K562 (cell line): ENCODE data around the gene PSRC1. TPM values are rescaled to one million over a fixed set of nuclear protein-coding genes. Genes with fewer than 3 reads are reported as not detected.

Experiments used
- CEBPZ ChIP-seq: fragments of 150-350 bp; IDR thresholded peaks from 2 replicates; pipeline ENCODE4 v1.6.1; 2014; ENCODE audit warnings: low read depth, mild to moderate bottlenecking, low read length, borderline replicate concordance
- E2F3 ChIP-seq: fragments of 250-450 bp; sonication (Bioruptor Pico); IDR thresholded peaks from 2 replicates; pipeline ENCODE4 v1.4.0; 2020; ENCODE audit warnings: mild to moderate bottlenecking
- FOXO4 ChIP-seq: fragments of 450-650 bp; formaldehyde crosslinking; IDR thresholded peaks from 2 replicates; pipeline ENCODE4 v1.4.0; 2020; ENCODE audit warnings: mild to moderate bottlenecking, moderate library complexity
- TCF3 ChIP-seq: sonication (generic); formaldehyde crosslinking; IDR thresholded peaks from 2 replicates; pipeline ENCODE4 v1.4.0; 2020; ENCODE audit warnings: mild to moderate bottlenecking, missing genetic modification reagents
- ZFX ChIP-seq: sonication (generic); formaldehyde crosslinking; IDR thresholded peaks from 2 replicates; pipeline ENCODE4 v1.8.0; 2022; ENCODE audit warnings: mild to moderate bottlenecking, missing genetic modification reagents, moderate library complexity
- ZNF146 ChIP-seq: IDR thresholded peaks from one replicate; pipeline ENCODE4 v1.6.1; 2018; ENCODE audit warnings: missing compliant biosample characterization; ENCODE audit not compliant: unreplicated experiment
- polyA plus RNA-seq, 8 experiments: library from polyadenylated mRNA; depleted of rRNA in 4 of 8; stranded (reverse) in 5 of 8; unstranded in 3 of 8; fragments of >200 nt; fragmentation: Nextera tagmentation in 2 of 8; fragmentation: Illumina TruSeq in 1 of 8; extraction: Ambion mirVana in 2 of 8; extraction: Trizol in 1 of 8; gene quantifications; 2 replicates each; pipeline versions ENCODE4 v1.2.1 to v1.2.3, GENCODE V29; 2011 to 2014; ENCODE audit warnings: inconsistent platforms in 1 of 8, missing spikeins in 1 of 8
- total RNA-seq, 7 experiments: library from RNA; depleted of rRNA in 6 of 7; stranded (reverse); fragments of >200 nt in 6 of 7; fragmentation: Illumina TruSeq in 2 of 7; extraction: Trizol in 2 of 7; gene quantifications; 2 replicates each; pipeline versions ENCODE4 v1.2.1 to v1.2.3, GENCODE V29; 2011 to 2021; ENCODE audit warnings: low replicate concordance in 1 of 7

The PSRC1 gene
- total and polyA plus RNA-seq, 9 of the 15 experiments (the other 6 are each of a cell fraction or from before 2014, with no cell fraction given): 6.5 to 65.2 (median 39.3) TPM

- TF ChIP-seq FOXO4 (CRISPR knock-in tag): no peak
- TF ChIP-seq CEBPZ: no peak
- no peak for TF ChIP-seq ZNF146
- no peak for TF ChIP-seq E2F3 (CRISPR knock-in tag)
- no peak for TF ChIP-seq TCF3
- no peak for TF ChIP-seq ZFX (CRISPR knock-in tag)
These were observed 17.1 kb downstream of the PSRC1 start (continued) for GRCh38 chr1:109265741-109266330.
